ENCODE results near the gene NLRP1.

NLRP1 gene

GRCh38 chr17:5628262-5628661, 44.0 kb upstream of the NLRP1 start:
- no peak for TF ChIP-seq POLR2AphosphoS5 (IDR thresholded peaks at IDR 0.05; ENCODE audit: low read depth, low read length)

DNA sequence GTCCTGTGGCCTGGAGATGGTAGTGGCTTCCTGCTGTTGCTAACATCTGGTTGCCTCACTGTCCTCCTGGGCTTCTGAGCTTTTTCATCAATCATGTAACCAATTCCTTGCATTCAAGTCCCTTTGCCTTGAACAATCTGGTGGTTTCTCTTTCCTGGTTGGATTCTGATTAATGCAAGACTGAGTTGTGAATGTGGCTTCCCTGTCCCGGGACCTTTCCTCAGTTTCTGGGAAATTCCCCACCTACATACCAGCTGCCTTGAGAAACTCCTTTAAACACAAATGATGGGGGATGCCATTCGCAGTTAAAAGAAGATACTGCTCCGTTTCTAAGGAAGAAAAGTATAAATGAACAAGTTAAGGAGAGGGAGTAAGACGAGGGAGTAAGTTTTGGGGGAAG, 39.9 kb upstream of the NLRP1 start:
- TF ChIP-seq FOXP2 (optimal IDR thresholded peaks at IDR 0.05; ENCODE audit: borderline replicate concordance, extremely low read depth, extremely low read length, insufficient read depth), result no peak

- TF ChIP-seq POLR2AphosphoS5 (IDR thresholded peaks at IDR 0.05; ENCODE audit: low read depth, low read length), result no peak
Observed at GRCh38 chr17:5621729-5622128, 37.4 kb upstream of the NLRP1 start.

GRCh38 chr17:5621026-5621425, 36.7 kb upstream of the NLRP1 start:
- TF ChIP-seq POLR2AphosphoS5 (IDR thresholded peaks at IDR 0.05; ENCODE audit: low read depth, low read length) (no peak), FOXP2 (optimal IDR thresholded peaks at IDR 0.05; ENCODE audit: borderline replicate concordance, extremely low read depth, extremely low read length, insufficient read depth) (no peak), SIN3A (IDR thresholded peaks at IDR 0.05; ENCODE audit: borderline replicate concordance, insufficient read depth, low read length) (no peak), TAF1 (IDR thresholded peaks at IDR 0.05; ENCODE audit: borderline replicate concordance, insufficient read depth, low read length) (no peak)

- no peak for TF ChIP-seq FOXP2 (optimal IDR thresholded peaks at IDR 0.05; ENCODE audit: borderline replicate concordance, extremely low read depth, extremely low read length, insufficient read depth)
- TF ChIP-seq TAF1 (IDR thresholded peaks at IDR 0.05; ENCODE audit: borderline replicate concordance, insufficient read depth, low read length), result no peak
- TF ChIP-seq SIN3A (IDR thresholded peaks at IDR 0.05; ENCODE audit: borderline replicate concordance, insufficient read depth, low read length), result no peak
- TF ChIP-seq POLR2AphosphoS5 (IDR thresholded peaks at IDR 0.05; ENCODE audit: low read depth, low read length), result no peak
- TF ChIP-seq, protein P1, sequence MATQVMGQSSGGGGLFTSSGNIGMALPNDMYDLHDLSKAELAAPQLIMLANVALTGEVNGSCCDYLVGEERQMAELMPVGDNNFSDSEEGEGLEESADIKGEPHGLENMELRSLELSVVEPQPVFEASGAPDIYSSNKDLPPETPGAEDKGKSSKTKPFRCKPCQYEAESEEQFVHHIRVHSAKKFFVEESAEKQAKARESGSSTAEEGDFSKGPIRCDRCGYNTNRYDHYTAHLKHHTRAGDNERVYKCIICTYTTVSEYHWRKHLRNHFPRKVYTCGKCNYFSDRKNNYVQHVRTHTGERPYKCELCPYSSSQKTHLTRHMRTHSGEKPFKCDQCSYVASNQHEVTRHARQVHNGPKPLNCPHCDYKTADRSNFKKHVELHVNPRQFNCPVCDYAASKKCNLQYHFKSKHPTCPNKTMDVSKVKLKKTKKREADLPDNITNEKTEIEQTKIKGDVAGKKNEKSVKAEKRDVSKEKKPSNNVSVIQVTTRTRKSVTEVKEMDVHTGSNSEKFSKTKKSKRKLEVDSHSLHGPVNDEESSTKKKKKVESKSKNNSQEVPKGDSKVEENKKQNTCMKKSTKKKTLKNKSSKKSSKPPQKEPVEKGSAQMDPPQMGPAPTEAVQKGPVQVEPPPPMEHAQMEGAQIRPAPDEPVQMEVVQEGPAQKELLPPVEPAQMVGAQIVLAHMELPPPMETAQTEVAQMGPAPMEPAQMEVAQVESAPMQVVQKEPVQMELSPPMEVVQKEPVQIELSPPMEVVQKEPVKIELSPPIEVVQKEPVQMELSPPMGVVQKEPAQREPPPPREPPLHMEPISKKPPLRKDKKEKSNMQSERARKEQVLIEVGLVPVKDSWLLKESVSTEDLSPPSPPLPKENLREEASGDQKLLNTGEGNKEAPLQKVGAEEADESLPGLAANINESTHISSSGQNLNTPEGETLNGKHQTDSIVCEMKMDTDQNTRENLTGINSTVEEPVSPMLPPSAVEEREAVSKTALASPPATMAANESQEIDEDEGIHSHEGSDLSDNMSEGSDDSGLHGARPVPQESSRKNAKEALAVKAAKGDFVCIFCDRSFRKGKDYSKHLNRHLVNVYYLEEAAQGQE (IDR thresholded peaks at IDR 0.05; ENCODE audit: insufficient read depth in 1 of 2, low read depth in 2 of 2, low read length in 2 of 2), result no peak
Observed at GRCh38 chr17:5619088-5619740, 34.9 kb upstream of the NLRP1 start.

DNA sequence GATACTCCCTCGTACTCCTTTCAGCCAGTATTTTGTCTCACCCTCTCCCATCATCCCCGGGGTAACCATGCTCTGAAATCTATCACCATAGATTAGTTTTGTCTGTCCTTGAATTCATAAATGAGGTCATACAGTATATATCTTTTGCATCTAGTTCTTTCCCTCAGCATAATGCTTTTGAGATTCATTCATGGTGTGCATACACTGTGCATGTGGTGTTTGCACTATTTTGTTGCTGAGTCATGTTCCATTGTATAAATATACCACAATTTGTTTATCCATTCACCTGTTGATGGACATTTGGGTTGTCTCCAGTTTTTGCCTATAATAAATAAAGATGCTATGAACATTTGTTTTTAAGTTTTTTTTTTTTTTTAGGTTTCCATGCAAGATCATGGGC, 34.2 kb upstream of the NLRP1 start:
- TF ChIP-seq SIN3A (IDR thresholded peaks at IDR 0.05; ENCODE audit: borderline replicate concordance, insufficient read depth, low read length) (no peak), FOXP2 (optimal IDR thresholded peaks at IDR 0.05; ENCODE audit: borderline replicate concordance, extremely low read depth, extremely low read length, insufficient read depth) (no peak), POLR2AphosphoS5 (IDR thresholded peaks at IDR 0.05; ENCODE audit: low read depth, low read length) (no peak), TAF1 (IDR thresholded peaks at IDR 0.05; ENCODE audit: borderline replicate concordance, insufficient read depth, low read length) (no peak)
- TF ChIP-seq, protein P1 (IDR thresholded peaks at IDR 0.05; ENCODE audit: insufficient read depth in 1 of 2, low read depth in 2 of 2, low read length in 2 of 2), result no peak

DNA sequence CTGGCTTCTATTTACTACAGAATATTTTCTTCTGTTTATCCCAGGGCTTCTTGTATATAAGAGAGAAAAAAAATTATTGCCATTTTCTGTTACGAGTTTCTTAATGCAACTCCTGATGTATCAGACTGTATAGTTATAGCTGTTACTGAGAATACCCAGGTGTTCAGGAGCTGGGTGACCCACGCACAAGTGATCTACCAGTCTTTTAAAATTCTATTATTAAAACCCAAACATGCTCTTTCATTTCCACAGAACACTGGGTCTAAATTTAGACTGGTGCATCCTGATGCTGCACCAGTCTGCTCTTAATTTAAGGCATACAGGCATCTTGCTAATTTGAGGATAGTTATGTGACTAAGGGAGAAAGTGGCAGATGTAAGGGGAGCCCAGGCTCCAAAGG, 31.2 kb upstream of the NLRP1 start:
- TF ChIP-seq POLR2AphosphoS5 (IDR thresholded peaks at IDR 0.05; ENCODE audit: low read depth, low read length) (no peak), FOXP2 (optimal IDR thresholded peaks at IDR 0.05; ENCODE audit: borderline replicate concordance, extremely low read depth, extremely low read length, insufficient read depth) (no peak), SIN3A (IDR thresholded peaks at IDR 0.05; ENCODE audit: borderline replicate concordance, insufficient read depth, low read length) (no peak), TAF1 (IDR thresholded peaks at IDR 0.05; ENCODE audit: borderline replicate concordance, insufficient read depth, low read length) (no peak)
- TF ChIP-seq, protein P1 (IDR thresholded peaks at IDR 0.05; ENCODE audit: insufficient read depth in 1 of 2, low read depth in 2 of 2, low read length in 2 of 2), result no peak
